Smooth muscle cell of the brain vasculature (primary cell): ENCODE results near the gene LGI4.
"Not testable (repeated sequence)": the region's sequence is repeated elsewhere in the genome, so short reads cannot be mapped to it uniquely, and the experiment has no call there.

Source experiments
- DNase-seq: peaks from one replicate; pipeline ENCODE4 v3.0.0-alpha.2; 2012; ENCODE audit warnings: low read depth, low spot score

Gene LGI4

DNA sequence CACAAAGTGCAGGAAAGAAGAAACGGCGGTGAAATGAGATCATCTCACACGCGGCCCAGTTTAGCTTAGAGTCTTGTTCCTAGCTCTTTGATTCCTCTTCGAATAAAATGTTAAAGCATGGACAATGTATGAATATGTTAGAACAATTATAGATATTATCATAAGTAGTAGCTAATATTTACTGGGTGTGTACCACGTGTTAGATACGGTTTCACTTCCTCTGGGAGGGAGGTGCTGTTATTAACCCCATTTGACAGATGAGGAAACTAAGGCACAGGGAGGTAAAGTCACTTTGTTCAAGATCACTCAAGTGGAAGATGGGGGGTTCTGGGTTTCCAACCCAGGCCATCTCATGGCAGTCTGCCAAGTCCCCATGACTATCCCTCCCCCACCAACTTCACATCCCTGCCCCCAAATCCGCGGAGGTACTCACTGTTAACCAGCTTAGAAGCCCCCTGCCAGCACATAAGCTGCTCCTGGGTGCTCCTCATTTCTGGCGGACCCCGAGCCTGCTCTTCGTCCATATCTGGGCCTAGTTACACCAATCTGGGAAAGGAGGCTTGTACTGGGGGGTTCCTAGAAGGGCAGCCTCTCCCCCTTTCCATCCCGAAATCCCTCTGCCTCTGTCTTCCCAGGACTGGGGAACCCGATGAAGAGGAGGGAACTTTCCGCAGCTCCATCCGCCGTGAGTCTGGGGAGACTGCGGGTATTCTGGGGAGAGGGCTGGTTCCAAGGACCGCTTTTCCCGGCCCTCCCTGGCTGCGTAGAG, 7.2 kb upstream of the LGI4 start:
- DNase-seq, result no peak

DNA sequence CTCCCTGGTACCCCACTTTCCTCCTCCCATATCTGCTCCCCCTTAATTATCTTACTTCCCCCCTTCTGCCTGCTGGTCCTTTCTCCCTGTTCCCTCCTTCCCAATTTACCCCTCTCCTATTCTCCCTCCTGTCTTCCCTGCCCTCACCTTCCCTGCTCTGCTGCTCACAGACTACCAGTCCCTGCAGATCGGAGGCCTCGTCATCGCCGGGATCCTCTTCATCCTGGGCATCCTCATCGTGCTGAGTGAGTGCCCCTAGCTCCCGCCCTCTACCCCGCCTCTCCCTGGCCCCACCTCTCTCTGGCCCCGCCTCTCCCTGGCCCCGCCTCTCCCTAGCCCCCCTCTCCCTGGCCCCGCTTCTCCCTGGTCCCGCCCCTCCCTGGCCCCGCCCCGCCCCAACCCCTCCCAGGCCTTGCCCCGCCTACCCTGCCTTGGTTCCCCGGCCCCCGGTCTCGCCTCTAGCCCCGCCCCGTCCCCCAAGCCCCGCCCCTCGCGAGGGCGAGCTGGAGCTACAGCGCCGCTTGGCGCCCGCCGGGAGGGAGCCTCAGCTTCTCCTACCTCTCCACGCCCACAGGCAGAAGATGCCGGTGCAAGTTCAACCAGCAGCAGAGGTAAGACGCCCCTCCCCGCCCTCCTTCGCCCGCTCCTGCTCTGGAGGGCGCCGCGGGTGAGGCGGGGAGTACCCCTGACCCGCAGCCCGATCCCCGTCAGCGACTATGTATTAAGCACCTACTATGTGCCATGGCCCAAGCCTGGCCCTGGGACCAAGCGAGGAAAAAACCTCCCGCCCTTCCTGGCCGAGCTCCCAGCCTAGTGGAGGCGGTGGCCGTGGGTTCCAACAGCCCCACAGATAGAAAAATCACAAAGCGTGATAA, 6.3 kb upstream of the LGI4 start:
- no peak for DNase-seq

DNA sequence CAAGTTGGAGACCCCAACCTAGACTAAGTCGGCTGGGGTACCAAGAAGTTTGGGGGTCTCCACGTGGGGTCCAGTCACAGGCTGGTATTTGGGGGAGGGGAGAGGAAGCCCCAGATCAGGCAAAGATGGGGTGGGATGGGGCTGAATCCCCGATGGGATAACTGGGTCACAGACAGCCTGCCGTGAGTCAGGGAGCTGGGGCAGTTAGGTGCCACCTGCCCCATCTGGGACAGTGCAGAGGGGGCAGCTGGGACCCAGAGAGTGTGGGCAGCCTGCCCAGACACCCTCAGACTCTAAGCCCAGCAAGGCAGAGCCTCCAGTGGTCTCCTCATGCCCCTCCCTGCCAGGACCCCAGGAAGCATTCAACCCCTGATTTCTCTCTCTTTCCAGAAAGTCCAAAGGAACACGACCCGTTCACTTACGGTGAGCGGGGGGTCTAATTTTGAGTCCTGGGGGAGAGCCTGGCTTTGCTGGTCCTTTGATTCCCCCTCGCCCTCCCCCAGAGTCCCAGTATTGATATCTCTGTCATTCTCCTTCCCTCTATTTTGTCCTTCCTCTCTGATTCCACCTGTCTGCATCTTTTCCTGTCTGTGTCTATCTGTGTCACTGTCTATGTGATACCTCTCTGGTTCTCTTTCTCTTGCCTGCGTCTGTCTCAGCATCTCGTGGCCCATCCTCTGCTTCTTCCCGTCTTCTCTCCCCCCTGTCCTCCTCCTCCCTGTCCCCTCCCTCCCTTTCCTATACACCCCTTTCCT, 5.5 kb upstream of the LGI4 start:
- no peak for DNase-seq

DNA sequence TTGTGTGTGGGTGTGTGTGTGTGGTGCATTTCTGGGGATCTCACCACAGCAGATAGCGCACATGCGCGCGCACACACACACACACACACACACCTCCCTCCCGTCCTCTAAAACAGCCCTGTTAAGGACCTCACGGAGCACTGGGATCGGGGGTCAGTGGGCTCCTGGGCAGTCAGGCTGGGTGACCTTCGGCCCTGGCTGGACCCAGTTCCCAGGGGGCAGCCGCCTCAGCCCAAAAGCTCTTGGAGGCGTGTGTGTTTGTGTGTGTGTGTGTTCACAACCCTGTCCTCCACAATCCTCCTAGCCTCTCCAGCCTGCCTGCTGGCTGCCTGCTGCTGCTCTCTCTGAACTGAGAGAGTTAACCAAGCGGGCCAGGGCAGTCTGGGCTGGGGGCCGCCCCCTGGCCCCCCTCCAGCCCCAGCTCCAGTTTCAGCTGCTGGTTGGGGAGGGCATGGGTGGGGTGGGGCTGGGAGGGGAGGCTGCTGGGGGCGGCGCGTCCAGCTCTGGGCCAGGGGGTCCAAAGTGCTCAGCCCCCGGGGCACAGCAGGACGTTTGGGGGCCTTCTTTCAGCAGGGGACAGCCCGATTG, 3.5 kb upstream of the LGI4 start, which contains the start of gene FXYD1:
Gene FXYD1 (plus strand): TSS at position 520 of the 588 bp plus-strand sequence. CDS start 1,256 bp downstream, outside the sequence.
- DNase-seq, result no peak

DNA sequence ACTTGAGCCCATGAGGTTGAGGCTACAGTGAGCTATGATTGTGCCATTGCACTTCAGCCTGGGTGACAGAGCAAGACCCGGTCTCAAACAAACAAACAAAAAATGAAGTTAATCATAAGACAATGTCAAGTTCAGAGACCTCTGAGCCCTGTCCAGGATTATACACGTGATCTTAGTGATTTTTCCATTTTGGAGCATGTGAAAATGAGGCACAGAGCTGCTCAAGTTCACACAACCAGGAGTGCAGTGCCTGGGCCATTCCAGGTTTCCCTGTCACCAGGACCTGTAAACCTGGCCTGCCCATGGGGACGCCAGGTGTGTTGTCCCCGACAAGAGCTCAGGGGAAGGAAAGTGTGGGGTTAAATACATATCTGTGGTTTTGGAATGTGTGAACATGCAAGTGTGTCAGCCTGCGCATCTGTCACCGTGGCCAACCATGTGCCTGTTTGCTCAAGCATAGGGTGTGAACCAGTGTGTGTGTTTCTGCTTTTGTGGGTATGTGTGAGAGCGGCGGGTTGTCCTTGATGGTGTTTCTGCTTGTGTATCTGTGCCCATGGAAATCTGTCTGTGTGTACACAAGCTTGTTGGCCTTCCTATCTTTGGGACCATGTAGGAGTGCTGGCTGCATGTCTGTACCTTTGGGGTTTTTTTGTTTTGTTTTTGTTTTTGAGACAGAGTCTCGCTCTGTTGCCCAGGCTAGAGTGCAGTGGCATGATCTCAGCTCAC, 2.3 kb upstream of the LGI4 start:
- no peak for DNase-seq

DNA sequence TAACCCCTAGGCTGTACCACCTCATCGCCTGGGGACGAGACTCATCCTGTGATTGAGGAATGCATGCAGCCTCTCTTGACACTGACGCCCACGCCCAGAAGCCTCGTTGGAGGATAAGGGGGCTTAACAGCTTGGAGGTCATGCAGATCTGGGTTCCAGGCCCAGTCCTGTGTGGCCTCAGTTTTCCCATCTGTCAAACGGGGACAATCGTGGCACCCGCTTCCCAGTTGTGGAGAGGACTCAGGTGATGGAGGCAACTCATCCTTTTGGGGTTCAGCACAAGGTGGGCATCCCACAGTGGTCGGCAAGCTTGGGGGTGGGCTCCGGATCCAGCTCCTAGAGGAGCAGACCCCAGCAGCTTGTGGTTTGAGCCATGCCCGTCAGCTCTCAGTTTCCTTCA, 1.4 kb upstream of the LGI4 start:
- DNase-seq, result no peak

DNA sequence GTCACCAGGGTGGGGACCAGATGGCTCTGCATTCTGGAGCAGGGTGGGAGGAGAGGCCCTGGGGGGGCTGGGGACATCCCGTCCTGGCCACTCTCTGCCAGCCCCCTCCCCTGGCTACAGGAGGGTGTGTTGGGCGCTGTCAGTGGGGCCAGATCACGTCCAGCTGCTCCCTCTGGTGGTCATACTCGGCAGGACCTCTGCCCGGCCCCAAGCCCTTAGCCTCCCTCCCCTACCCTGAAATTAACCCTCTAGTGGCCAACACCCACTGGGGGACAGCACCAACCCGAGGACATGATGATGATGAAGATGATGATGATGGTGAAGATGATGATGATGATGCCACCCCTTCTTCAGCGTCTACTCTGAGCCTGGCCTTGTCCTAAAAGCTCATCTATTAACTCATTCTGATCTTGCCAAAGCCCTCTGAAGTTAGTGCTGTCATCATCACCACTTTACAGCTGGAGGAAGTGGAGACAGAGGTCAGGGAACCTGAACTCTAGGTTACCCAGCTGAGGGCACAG, 590 bp upstream of the LGI4 start:
- DNase-seq, result no peak

DNA sequence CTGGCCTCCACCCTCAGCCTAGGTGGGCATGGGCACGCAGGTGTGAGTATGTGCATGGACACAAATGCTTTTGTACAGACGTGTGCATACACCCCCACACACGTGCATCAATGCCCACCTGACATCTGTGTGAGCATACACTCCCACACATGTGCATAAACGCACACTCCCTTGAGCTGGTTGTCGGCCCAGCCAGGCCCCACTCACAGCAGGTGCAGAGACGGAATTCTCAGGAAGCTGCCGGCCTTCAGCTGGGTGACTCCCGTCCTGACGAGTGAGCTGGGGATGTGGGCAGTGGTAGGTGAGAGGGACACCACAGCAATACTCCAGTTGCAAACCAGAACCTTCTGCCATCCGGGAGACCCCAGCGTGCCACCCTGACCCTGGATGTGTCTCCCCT, 1.0 kb downstream of the LGI4 start:
- no peak for DNase-seq

DNA sequence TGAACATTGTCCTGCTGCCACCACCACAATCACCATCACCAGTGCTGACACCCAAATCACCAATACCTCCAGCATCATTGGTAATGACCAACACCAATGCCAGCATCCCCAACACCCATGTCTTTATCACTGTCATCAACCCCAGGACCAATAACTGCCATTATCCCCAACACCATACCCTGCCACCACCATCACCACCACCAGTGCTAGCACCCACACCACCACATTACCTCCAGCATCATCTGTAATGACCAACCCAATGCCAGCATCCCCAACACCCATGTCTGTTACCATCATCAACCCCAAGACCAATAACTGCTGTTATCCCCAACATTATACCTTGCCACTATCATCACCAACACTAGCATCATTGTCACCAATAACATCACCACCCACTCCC, 2.6 kb downstream of the LGI4 start:
- DNase-seq, result no peak

DNA sequence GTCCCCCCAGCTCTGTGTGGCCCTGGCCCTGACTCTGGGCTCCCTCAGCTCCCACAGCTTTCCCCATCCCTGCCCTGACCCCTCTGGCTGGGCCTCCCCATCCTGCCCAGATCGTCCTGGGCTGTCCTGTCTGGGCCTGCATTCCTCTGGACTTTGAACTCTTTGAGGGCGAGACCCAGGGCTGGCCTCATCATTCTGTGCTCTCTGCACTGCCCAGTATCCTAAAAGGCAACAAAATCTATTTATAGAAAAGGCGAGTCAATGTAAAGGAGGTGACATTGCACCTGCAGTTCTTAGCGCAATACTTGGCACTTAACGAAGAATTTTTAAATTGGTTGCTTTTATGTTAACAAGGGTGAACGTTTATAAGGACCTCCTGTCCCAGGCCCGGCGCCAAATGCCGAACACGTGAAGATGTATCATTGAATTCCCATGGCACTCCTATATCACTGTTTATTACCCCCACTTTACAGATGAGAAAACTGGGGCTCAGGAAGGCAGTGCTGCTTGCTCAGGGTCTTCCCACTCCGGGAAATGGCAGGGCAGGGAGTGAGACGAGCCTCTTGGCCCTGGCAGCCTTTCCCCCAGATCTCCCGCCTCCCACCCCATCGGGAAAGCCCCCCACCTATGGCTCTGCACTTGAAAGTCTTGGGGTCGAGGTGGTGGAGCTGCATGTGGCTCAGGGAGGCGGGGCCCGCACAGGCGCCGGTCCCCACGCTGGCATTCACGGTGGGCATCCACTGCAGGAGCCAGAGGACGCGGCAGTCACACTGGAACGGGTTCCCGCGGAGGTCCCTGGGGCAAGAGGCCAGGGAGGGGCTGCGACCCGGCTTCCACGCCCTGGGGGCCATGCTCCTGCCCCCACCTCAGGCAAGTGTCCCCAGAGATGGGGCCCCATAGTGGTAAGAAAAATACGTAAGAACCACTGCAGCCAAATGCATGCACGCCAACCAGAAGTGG, 3.8 kb downstream of the LGI4 start:
- no peak for DNase-seq

DNA sequence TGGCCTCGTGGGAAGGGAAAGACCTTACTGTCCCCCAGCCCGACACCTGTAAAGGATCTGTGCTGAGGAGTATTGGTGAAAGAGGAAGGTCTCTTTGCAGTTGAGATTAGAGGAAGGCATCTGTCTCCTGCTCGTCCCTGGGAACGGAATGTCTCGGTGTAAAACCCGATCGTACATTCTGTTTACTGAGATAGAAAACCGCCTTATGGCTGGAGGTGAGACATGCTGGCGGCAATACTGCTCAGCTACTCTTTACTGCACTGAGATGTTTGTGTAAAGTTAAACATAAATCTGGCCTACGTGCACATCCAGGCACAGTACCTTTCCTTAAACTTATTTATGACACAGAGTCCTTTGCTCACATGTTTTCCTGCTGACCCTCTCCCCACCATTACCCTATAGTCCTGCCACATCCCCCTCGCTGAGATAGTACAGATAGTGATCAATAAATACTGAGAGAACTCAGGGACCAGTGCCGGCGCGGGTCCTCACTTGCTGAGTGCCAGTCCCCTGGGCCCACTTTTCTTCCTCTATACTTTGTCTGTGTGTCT, 5.1 kb downstream of the LGI4 start:
- not testable (repeated sequence) for DNase-seq

DNA sequence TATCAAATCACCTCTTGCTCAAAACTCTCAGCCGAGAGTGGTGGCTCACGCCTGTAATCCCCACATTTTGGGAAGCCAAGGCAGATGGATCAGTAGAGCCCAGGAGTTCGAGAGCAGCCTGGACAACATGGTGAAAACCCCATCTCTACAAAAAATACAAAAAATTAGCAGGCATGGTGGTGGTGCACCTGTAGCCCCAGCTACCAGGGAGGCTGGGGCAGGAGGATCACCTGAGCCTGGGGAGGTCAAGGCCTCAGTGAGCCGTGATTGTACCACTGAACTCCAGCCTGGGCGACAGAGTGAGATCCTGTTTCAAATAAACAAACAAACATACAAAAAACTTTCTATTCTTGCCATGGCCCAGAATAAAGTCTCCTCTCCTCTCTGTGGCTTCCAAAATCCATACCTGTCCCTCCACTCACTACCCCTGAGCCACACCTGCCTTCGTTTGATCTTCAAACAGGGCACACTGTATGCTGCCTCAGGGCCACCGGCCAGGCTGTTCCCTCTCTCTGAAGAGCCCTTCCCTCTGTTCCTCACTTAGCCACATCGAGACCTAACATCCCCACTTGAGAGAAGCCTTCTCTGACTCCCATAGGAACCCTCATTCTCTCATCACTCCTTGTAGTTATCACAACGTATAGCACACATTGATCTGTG, 6.3 kb downstream of the LGI4 start:
- no peak for DNase-seq

DNA sequence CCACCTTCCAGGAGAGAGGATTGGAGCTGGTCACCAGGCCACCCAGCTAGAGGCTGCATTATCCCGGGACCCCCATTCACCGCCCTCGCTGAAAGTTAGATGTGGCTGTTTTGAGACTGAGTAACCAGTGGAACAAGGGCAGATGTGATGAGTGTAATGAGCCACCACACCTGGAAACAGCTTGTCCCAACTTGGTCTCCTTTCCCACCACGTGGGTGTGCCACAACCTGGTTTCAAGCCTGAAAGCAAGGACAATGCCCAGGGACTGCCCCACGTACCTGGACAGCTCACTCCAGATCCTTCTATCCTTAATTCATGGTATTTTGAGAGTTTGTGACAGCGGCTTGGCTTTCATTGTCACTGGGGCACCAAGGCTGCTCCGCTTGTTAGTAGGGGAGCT, 7.0 kb downstream of the LGI4 start:
- DNase-seq, result no peak

DNA sequence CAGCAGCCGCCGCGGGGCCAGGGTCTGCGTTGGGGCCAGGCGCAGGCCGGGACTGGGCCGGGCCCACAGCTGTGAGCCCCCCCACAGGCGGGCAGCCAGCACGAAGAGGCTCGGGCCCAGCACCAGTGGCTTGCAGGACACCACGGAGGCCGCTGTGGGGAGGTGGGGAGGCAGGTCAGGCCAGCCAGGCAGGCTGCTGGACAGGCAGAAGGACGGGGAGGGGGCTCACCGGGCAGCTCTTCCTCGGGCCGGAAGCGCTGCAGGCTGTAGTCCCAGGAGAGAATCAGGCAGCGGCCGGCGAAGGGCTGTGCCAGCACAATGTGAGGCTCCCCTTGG, 8.3 kb downstream of the LGI4 start:
- DNase-seq, result no peak

DNA sequence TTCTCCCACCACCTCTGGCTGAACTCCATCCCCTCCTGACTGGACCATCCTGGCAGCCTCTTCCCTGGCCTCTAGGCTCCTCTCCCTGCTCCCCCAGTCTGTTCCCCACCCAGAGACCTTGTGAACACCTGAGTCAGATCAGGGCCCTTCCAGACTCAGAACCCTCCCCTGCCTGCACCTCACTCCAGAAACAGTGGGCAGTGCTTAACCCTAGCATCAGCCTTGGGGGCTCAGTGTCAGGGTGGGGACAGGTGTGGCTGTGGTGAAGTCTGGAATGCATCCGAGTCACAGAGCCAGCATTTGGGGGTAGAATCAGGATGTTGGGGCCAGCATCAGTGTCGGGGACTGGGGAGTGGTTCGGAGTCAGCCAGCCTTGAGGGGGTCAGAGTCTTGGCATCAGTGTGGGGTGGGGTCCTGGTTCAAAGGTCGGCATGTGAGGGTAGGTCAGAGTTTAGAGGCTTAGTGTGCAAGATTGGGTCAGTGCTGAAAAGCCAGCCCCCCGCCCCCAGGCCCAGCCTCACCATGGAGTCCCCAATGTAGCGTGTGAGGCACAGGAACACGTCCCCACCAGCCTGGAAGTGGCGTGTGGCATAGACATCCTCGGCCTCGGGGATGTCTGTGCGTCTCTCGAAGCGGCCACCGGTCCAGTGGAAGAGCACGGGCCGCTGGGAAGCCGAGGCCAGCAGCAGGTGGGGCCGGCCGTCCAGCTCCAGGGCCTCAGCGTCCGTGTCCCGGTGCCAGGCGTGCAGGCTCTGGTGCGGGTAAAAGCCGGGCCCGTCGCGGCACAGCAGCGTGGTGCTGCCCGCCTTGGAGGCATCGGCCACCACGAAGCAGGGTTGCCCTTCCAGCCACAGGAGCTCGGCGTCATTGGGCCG, 8.9 kb downstream of the LGI4 start:
- no peak for DNase-seq

DNA sequence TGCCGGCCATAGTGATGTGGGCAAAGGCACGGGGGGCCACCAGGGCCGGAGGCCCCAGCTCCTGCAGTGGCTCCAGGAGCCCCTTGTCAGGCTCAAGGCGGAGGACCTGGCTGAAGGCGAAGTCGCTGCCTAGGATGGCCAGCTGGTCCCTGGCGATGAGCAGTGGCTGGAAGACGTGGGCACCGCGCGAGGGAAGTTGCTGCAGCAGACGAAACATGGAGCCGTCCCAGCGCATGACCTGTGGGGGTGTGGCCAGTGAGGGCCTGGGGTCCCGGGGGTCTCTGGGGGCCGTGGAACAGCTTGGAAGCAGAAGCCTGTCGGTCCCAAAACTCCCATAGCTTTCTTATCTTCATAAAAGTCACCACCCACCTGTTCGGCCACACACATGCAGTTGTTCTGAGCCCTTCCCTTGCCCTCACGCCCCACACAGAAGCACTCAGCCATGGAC, 9.6 kb downstream of the LGI4 start:
- no peak for DNase-seq

DNA sequence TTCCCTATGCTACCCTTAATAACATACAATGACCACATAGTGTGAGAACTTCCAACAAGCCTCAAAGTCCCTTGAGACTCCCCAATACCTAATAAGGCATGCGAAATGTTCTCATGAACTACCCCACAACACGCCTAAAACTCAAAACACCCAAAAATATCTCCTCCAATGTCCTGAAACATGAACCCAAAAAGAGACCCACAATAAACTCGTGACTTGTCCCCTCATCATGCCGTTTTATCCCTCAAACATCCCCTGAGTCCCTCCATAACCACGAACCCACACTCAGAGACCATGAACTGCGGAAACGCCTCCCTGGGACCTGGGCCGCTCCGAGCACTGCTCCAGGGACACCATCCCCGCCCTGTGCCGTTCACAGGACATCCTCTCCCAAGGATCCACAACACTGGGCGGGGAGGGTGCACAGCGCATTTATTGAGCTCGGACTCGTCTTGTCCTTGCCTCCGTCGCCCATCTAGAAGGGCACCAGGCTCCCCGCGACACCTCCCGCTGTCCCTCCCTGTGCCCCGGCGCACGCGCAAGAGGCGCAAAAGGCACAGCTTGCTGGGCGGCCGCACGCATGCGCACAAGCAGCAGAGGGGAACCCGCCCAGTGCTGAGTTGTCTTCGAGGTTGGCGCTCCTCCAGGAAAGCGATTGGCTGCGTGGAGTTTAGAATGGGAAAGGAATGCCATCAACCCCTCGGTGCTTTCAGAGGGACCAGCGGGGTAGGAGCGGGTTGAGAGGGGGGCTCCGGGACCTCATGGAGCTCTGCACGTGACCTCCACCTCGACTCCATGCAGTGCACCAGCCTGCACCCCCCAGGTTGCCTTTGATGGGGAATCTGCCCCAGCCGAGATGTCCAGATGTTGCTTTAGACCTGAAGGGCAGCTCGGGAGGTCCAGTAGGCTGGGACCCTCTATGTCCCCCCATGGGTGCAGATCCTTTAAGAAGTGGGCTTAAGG, 10.5 kb downstream of the LGI4 start:
- peak; percentile 69 for DNase-seq
